HFFc6 (cell line): Measurements from ENCODE around the gene TMEM181. TPM values are rescaled to one million over a fixed set of nuclear protein-coding genes. Genes with fewer than 3 reads are reported as not detected.

ENCODE experiments used
- DNase-seq: peaks from one replicate; pipeline ENCODE4 v3.0.0-alpha.2; 2018
- H3K27ac Mint-ChIP-seq: 2 replicates; pipeline ENCODE4 v1.8.0; 2020; ENCODE audit warnings: mild to moderate bottlenecking, mixed read lengths
- H3K27me3 Mint-ChIP-seq: 2 replicates; pipeline ENCODE4 v1.8.0; 2021; ENCODE audit warnings: mild to moderate bottlenecking, moderate library complexity, mixed read lengths; ENCODE audit not compliant: insufficient read depth
- H3K36me3 Mint-ChIP-seq: 2 replicates; pipeline ENCODE4 v1.8.0; 2021; ENCODE audit warnings: low read depth, mixed read lengths
- H3K4me1 Mint-ChIP-seq: 2 replicates; pipeline ENCODE4 v1.8.0; 2020; ENCODE audit warnings: low read depth, mixed read lengths
- H3K4me3 Mint-ChIP-seq: 2 replicates; pipeline ENCODE4 v1.8.0; 2020; ENCODE audit warnings: mild to moderate bottlenecking, moderate library complexity, mixed read lengths
- H3K9me3 Mint-ChIP-seq: 2 replicates; pipeline ENCODE4 v1.8.0; 2020; ENCODE audit warnings: mild to moderate bottlenecking, mixed read lengths
- total RNA-seq, 6 experiments: library from RNA; stranded (reverse); fragmentation: NEBNext Ultra II Directional; extraction: Animal tissue kit (Norgen Biotek cat#: 25700); gene quantifications; 2 replicates in 1 of 6; 3 replicates in 5 of 6; pipeline ENCODE4 v1.2.3, GENCODE V29; 2021
- TF ChIP-seq, protein P1 (sequence below): fragments of 200-600 bp; sonication (generic); IDR thresholded peaks from 2 replicates; pipeline ENCODE4 v1.5.0; 2021; ENCODE audit warnings: antibody characterized with exemption, mild to moderate bottlenecking

TMEM181 gene
- total RNA-seq, 6 experiments from 2014 or later: 25.8 to 37.8 (median 30.1) TPM

DNA sequence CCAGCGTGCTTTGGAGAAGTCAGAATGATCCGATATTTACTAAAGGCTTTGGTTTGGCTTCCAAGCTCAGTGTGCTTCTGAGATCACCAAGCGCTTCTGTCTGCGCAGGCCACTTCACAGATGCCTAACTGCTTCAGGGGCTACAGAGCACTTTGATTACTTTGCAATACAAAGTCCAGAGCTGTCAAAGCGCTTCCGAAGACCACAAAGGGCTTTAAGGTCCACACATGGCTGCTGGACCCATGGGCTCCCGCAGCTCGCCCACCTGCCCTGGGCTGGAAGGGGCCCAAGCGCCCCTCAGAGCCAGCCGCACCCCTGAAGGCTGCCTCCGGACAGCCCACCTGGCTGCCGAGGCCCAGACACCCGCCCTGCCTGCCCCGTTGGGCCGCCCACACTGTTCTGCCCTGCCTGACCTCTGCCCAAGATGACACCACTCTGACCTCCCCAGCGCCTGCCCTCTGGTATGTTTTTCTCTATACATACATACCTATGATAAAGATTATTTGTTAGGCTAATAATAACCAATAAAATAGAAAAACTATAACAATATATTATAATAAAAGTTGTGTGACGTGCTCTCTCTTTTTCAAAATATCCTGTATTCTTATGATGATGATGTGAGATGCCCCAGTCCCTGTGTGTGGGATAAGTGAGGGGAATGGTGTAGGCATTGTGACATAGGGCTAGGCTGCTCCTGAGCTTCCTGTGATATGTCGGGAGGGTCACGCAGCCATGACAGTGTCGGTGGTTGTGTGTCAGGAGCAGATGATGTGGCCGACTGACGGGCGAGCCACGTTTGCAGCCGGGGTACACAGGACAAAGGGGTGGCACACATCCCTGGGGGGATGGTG lies 62.0 kb downstream of the TMEM181 start:
- peaks cover 24% of the 10 kb centered on the region; the same call in 1 of the 2 replicates for H3K36me3 Mint-ChIP-seq
- peaks cover 5% of the 10 kb centered on the region; the same call in 1 of the 2 replicates for H3K4me1 Mint-ChIP-seq
- H3K27ac Mint-ChIP-seq: no peak overlapping the region
- H3K4me3 Mint-ChIP-seq: no peak overlapping the region
- TF ChIP-seq, protein P1, sequence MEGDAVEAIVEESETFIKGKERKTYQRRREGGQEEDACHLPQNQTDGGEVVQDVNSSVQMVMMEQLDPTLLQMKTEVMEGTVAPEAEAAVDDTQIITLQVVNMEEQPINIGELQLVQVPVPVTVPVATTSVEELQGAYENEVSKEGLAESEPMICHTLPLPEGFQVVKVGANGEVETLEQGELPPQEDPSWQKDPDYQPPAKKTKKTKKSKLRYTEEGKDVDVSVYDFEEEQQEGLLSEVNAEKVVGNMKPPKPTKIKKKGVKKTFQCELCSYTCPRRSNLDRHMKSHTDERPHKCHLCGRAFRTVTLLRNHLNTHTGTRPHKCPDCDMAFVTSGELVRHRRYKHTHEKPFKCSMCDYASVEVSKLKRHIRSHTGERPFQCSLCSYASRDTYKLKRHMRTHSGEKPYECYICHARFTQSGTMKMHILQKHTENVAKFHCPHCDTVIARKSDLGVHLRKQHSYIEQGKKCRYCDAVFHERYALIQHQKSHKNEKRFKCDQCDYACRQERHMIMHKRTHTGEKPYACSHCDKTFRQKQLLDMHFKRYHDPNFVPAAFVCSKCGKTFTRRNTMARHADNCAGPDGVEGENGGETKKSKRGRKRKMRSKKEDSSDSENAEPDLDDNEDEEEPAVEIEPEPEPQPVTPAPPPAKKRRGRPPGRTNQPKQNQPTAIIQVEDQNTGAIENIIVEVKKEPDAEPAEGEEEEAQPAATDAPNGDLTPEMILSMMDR: no peak
- DNase-seq: no peak
- no peaks in the 10 kb centered on the region for H3K27me3 Mint-ChIP-seq
- H3K9me3 Mint-ChIP-seq: no peaks in the 10 kb centered on the region

DNA sequence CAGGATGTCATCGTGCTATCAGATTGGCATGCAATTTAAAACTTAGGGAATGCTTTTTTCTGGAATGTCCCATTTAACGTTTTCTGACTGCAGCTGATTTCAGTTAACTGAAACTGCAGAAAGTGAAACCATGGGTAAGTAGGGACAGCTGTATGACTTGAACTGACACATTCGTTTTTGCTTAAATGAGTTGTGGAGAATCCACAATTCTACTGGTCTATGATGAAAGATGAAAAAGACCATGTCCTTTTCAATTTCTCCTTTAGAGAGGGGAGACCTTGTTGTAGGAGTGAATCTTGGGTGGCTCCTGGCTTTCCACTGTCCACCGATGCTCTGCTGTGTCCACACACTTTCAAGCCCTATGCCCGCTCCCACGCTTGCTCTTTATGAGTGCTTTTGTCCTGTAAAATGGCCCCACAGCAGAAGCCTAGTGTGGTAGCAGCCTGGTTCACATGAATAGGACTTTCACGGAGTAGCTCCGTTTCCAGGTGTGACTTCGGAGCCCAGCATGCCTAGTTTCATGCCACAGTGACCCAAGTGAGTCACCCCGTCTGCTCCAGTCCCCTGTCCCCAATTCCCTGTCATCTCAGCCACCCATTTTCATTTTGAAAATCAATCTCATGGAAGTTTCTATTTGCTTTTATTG lies 62.8 kb downstream of the TMEM181 start:
- Mint-ChIP-seq H3K36me3 (peaks cover 27% of the 10 kb centered on the region; the same call in 1 of the 2 replicates), H3K4me1 (peaks cover 5% of the 10 kb centered on the region; the same call in 1 of the 2 replicates), H3K9me3 (no peaks in the 10 kb centered on the region), H3K4me3 (no peak overlapping the region), H3K27me3 (no peaks in the 10 kb centered on the region), H3K27ac (no peak overlapping the region)
- DNase-seq: no peak
- TF ChIP-seq, protein P1: no peak

DNA sequence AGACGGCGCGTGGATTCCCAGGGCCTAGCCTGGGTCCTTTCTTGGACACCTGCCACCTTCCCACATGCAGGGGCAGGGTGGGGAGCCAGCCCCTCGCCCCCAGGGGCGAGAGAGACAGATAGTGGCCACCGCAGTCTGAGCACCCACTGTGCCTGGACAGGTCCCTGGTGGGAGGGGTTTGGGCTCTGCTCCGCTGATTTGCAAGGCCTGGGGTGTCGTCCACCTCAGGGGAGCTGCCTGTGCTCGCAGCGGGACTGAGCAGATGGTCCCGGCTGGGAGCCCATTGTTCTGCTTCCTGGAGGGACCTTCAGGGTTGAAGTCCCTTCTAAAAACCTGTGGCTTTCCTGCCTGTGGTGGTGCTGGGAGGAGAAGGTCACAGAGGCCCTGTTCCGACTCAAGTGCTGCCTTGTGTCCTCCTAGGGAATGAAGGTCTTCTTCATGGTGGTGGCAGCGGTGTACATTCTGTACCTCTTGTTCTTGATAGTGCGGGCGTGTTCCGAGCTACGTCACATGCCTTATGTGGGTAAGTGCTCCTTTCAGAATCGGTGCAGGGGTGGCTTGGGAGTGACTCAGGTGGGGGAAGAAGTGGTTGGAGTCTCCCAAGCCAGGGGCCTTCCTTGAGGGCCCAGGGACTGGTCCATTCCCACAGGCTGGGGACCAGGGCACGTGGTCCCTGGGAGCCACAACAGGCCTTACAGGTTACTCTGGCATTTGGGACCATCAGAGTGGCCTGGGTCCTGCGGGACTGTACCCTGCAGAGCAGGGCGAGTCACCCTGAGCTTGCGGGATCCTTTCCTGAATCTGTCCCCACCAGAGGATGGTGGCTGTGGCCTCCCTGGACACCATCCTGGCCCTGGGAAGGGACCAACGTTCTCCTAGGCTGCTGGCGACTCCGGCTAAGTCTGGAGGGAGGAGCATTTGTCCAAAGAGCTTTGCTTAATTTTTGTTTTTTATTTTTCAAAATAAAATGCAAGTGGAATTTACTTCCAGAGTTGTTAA lies 65.1 kb downstream of the TMEM181 start:
- Mint-ChIP-seq H3K4me3 (no peak overlapping the region), H3K36me3 (peaks cover 26% of the 10 kb centered on the region; the same call in 1 of the 2 replicates), H3K9me3 (no peaks in the 10 kb centered on the region), H3K27ac (no peak overlapping the region), H3K4me1 (peaks cover 12% of the 10 kb centered on the region), H3K27me3 (no peaks in the 10 kb centered on the region)
- TF ChIP-seq, protein P1: no peak
- DNase-seq: no peak

DNA sequence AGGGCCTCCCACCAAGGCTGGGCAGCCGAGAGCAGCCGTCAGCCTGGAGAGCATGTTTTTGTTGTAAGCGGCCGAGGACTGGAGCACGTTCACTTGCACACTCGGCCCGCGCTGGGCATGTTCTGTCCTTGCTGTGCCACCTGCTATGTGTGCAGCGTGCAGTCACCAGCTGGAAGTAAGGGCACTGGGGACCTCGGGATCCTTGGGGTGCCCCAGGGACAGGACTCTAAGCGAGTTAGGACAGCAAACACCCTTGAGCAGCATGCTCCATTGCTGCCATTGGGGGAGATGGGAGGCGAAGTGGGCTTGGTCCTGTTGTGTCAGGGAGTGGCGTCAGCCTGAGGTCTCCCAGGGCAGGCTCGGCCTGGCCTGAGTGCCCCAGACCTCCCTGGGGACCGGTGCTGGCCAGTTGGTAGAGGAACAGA lies 66.0 kb downstream of the TMEM181 start:
- Mint-ChIP-seq H3K36me3 (peaks cover 27% of the 10 kb centered on the region; the same call in 1 of the 2 replicates), H3K9me3 (no peaks in the 10 kb centered on the region), H3K4me1 (peaks cover 16% of the 10 kb centered on the region), H3K27ac (no peak overlapping the region), H3K4me3 (no peak overlapping the region), H3K27me3 (no peaks in the 10 kb centered on the region)
- TF ChIP-seq, protein P1: no peak
- no peak for DNase-seq
